ENCODE measurements around the gene SEMG2. TPM values are rescaled to one million over a fixed set of nuclear protein-coding genes. Genes with fewer than 3 reads are reported as not detected.

Gene SEMG2
- total RNA-seq, 6 donors from 2014 or later, result not detected

- WGBS, 2 donors, result 70 to 86% methylated on average over 3 to 4 of the region's 4 CpGs
- Histone ChIP-seq H3K4me1 (peaks cover 20 to 59% (median 29%) of the 10 kb centered on the region in 4 donors), H3K27ac (peak overlapping the region in 3 of 4 donors; percentile 83), H3K36me3 (no peaks in the 10 kb centered on the region), H3K4me3 (peak overlapping the region in 3 of 4 donors; percentile 45 to 55 (median 48)), H3K27me3 (no peaks in the 10 kb centered on the region), H3K9me3 (no peaks in the 10 kb centered on the region)
- ATAC-seq (ENCODE audit: low FRiP score in 2 of 2) (no peak), DNase-seq (no peak)
- no peak for TF ChIP-seq CTCF (IDR thresholded peaks at IDR 0.05)
- TF ChIP-seq EP300 (IDR thresholded peaks at IDR 0.05), result no peak
- TF ChIP-seq POLR2AphosphoS5 (IDR thresholded peaks at IDR 0.05), result no peak
- TF ChIP-seq POLR2A (IDR thresholded peaks at IDR 0.05), result no peak
Measured at GRCh38 chr20:45253261-45253660, 32.1 kb downstream of the SEMG2 start.

DNA sequence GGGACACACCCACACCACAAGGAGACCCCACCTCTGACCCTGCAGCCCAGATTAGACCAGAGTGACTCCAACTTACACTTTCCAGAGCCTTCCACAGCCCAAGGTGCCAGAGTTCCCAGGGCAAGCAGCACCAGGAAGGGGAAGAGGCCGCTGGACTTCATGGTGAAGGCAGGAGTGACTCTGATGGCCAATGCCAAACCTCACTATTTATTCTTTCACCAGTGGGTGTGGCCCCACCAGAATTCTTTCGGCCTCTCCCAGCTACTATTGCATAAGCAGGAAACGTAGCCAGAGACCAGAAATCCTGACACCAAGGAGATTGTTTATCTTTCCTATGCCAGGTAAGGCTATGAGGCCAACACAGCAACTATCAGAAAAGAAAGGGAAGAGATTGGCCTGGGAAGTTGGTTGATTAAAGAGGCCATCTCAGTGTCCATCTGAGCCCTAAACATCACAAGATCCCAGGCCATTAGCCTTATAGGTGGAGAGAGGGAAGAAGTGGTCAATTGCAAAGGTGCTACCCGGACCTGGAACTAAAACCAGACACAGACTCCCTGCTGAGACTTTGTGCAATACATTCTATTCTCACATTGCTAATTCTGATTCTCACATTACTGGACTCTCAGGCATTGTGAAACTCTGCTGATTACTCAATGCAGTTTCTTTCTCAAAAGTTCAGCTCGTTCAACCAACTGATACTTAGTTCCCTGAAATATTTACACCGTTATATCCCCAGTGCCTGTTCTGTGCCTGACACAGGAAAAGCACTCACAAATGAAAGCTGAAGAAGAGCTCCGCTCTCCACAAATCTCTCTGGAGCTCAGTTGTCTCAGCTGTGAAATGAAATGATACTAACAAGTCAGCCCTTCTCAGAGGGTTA, 33.5 kb downstream of the SEMG2 start, which contains the start of gene SLPI:
Gene SLPI (minus strand): TSS at position 182 of the 880 bp plus-strand sequence. CDS start 21 bp downstream, at position 161.
- TF ChIP-seq EP300 (IDR thresholded peaks at IDR 0.05) (peak in 1 of 4 donors; percentile 56), CTCF (IDR thresholded peaks at IDR 0.05) (no peak), POLR2AphosphoS5 (IDR thresholded peaks at IDR 0.05) (peak; percentile 28 to 89), POLR2A (IDR thresholded peaks at IDR 0.05) (peak in 3 of 4 donors; percentile 46 to 93 (median 80))

DNA sequence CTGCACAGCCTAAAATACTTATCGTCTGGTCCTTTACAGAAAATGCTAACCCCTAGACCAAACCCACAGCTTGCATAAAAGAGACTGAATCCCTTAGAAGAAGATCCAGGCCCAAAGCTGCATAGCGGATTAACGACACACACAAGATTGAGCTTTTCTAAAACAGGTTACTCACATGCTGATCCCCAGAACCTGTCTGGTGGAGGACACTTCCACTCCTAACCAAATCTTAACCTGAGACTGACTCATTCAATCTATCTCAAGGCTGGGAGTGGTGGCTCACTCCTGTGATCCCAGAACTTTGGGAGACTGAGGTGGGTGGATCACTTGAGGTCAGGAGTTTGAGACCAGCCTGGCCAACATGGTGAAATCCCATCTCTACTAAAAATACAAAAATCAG, 36.0 kb downstream of the SEMG2 start:
- WGBS, 2 donors, result 92 to 94% methylated on average over 3 of the region's 3 CpGs
- DNase-seq, result no peak

More for the DNA sequence above, 33.5 kb downstream of the SEMG2 start, which contains the start of gene SLPI:
- H3K4me3 ChIP-seq, result peak within 1 kb of the TSS; percentile 16 to 55 (median 46)
- ATAC-seq (ENCODE audit: low FRiP score in 2 of 2) (peak; percentile 85 to 90), DNase-seq (peak in 1 of 2 donors; percentile 79)
- H3K9me3 ChIP-seq, result no peaks in the 10 kb centered on the region
- H3K27me3 ChIP-seq, result no peaks in the 10 kb centered on the region
- WGBS, 2 donors, result 10 to 16% methylated on average over 7 of the region's 7 CpGs
- H3K27ac ChIP-seq, result peak within 1 kb of the TSS; percentile 74 to 83 (median 83)
- no peaks in the 10 kb centered on the region for H3K36me3 ChIP-seq
- peaks cover 20 to 52% (median 29%) of the 10 kb centered on the region in 4 donors for H3K4me1 ChIP-seq

GRCh38 chr20:45257711-45258110, 36.5 kb downstream of the SEMG2 start:
- 87 to 88% methylated on average over 7 of the region's 7 CpGs for WGBS, 2 donors

More for the DNA sequence above, 36.0 kb downstream of the SEMG2 start:
- no peak overlapping the region for H3K4me3 ChIP-seq
- no peaks in the 10 kb centered on the region for H3K36me3 ChIP-seq
- no peak for TF ChIP-seq POLR2A (IDR thresholded peaks at IDR 0.05)
- TF ChIP-seq POLR2AphosphoS5 (IDR thresholded peaks at IDR 0.05), result no peak
- no peak for TF ChIP-seq CTCF (IDR thresholded peaks at IDR 0.05)
- no peak for TF ChIP-seq EP300 (IDR thresholded peaks at IDR 0.05)
- no peak for ATAC-seq (ENCODE audit: low FRiP score in 2 of 2)
- no peaks in the 10 kb centered on the region for H3K27me3 ChIP-seq
- H3K27ac ChIP-seq, result no peak overlapping the region
- H3K4me1 ChIP-seq, result peaks cover 20 to 40% (median 26%) of the 10 kb centered on the region in 4 donors
- H3K9me3 ChIP-seq, result no peaks in the 10 kb centered on the region

More at GRCh38 chr20:45257711-45258110, 36.5 kb downstream of the SEMG2 start:
- TF ChIP-seq EP300 (IDR thresholded peaks at IDR 0.05) (no peak), CTCF (IDR thresholded peaks at IDR 0.05) (no peak), POLR2AphosphoS5 (IDR thresholded peaks at IDR 0.05) (no peak), POLR2A (IDR thresholded peaks at IDR 0.05) (no peak)
- peaks cover 17 to 34% (median 25%) of the 10 kb centered on the region in 4 donors for H3K4me1 ChIP-seq
- no peak for ATAC-seq (ENCODE audit: low FRiP score in 2 of 2)
- H3K27me3 ChIP-seq, result no peaks in the 10 kb centered on the region
- no peaks in the 10 kb centered on the region for H3K36me3 ChIP-seq
- no peak overlapping the region for H3K27ac ChIP-seq
- no peak overlapping the region for H3K4me3 ChIP-seq
- no peak for DNase-seq
- no peaks in the 10 kb centered on the region for H3K9me3 ChIP-seq

All from upper lobe of left lung (tissue), 6 donors.